Measurements from ENCODE around the gene NR1I3.
A peak's percentile ranks its signal among the peaks of the same experiment; 100 is the strongest.

NR1I3 gene

DNA sequence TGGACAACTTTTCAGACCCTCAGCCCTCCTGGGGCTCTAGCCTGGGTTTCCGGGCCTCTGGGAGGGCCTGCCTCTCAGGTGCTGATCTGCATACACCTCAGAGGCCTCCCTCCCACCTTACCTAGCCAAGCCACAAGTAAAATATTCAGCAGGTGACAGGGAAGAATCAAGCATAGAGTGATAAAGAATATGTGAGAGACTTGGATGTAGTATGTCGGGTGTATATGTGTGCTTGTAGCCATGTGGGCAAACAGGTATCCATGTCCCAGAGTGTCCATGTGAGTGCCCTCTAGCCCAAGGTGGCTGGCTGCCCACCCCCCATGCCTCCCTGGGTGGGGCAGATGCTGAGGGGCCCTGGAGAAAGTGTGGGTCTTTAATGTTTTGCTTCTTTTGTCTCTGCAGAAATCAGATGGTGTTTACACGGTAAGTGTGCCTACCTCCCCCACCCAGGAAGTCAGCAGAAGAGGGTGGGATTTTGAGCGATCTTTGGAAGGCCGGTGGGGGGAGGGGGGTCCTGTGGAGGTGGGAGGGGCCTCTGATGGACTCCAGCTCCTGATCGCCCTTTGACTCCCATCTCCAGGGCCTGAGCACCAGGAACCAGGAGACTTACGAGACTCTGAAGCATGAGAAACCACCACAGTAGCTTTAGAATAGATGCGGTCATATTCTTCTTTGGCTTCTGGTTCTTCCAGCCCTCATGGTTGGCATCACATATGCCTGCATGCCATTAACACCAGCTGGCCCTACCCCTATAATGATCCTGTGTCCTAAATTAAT lies 19.5 kb downstream of the NR1I3 start:
- DNase-seq (ENCODE audit: low spot score), result no peak

- DNase-seq (ENCODE audit: low spot score), result no peak
These were observed 20.2 kb downstream of the NR1I3 start for GRCh38 chr1:161217831-161218230.

- peak; percentile 23 for DNase-seq (ENCODE audit: low spot score)
These were observed 20.9 kb downstream of the NR1I3 start for GRCh38 chr1:161216945-161217712.

GRCh38 chr1:161215076-161215475 lies 22.9 kb downstream of the NR1I3 start, which contains the start of gene FCER1G:
FCER1G (plus strand) TSS chr1:161215295; CDS start chr1:161215322, 27 bp downstream.
- no peak for DNase-seq (ENCODE audit: low spot score)

DNA sequence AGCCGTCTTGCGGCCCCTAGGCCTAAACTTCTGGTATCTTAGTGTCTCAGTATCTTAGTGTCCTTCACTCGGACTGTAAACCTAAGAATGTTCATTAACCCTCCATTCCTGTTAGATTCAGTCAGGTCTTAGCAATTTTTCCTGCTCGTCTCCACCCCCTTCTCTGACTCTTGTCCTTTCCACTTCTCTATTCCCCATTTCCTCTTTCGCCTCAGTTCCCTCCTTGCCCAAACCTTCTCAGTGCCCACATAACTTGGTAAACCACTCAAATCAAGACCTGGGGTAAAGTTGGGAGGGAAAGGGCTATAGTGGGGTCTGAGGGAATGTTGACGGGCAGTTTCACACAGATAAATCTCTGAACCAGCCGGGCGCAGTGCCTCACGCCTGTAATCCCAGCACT lies 23.6 kb downstream of the NR1I3 start:
- no peak for DNase-seq (ENCODE audit: low spot score)

DNA sequence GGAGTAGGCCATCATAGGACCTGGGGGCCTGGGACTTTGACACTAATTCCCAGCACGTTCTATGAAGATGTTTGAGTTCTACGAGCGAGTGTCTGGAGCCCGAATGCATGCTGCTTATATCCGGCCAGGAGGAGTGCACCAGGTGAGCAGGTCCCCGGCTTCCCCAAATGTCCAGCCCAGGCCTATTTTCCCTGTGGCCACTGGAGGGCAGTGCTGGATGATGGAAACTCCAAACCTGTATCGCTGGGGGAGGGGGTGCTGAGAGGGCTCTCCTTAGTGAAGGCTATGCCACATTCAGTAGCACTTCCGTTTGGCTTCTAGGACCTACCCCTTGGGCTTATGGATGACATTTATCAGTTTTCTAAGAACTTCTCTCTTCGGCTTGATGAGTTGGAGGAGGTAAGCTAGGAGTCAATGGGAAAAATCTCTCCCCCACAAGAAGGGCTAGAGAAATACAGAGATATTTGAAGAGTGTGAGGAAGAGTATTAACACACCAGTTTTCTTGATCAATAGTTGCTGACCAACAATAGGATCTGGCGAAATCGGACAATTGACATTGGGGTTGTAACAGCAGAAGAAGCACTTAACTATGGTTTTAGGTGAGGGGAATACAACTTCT lies 28.1 kb downstream of the NR1I3 start:
- DNase-seq (ENCODE audit: low spot score), result peak; percentile 72

GRCh38 chr1:161207173-161207572 lies 30.8 kb downstream of the NR1I3 start:
- no peak for DNase-seq (ENCODE audit: low spot score)

DNA sequence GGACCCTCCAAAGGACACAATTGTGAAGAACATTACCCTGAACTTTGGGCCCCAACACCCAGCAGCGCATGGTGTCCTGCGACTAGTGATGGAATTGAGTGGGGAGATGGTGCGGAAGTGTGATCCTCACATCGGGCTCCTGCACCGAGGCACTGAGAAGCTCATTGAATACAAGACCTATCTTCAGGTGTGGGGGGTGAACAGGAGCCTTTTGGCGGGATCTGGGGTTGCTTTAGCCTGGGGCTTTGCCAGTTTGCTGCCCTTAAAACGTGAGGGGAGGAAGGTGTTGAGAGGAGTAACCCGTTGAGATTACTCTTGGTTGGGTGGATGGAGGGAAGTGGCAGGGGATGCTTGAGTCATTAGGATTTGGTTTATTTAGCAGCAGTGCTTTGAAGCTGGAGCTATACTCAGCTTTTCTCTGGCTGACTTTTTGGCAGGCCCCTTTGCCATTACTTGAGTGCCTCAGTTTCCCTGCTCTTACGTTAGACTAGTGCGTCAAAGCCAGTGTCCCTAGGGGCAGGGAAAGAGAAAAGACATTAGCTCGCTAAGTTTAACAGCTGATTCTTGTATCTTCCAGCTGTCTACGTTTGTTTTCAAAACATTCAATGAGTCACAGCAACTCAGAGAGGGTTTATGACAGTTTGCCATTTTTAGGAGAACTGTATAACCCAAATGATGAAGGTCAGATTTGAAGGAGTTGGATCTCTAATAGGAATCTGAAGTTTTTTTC lies 31.4 kb downstream of the NR1I3 start:
- DNase-seq (ENCODE audit: low spot score), result no peak

- DNase-seq (ENCODE audit: low spot score), result peak; percentile 93
These were observed 35.9 kb downstream of the NR1I3 start, which contains the start of gene NDUFS2 for GRCh38 chr1:161201836-161202712. NDUFS2 (plus strand) TSS chr1:161202367; CDS start chr1:161202386, 19 bp downstream.

DNA sequence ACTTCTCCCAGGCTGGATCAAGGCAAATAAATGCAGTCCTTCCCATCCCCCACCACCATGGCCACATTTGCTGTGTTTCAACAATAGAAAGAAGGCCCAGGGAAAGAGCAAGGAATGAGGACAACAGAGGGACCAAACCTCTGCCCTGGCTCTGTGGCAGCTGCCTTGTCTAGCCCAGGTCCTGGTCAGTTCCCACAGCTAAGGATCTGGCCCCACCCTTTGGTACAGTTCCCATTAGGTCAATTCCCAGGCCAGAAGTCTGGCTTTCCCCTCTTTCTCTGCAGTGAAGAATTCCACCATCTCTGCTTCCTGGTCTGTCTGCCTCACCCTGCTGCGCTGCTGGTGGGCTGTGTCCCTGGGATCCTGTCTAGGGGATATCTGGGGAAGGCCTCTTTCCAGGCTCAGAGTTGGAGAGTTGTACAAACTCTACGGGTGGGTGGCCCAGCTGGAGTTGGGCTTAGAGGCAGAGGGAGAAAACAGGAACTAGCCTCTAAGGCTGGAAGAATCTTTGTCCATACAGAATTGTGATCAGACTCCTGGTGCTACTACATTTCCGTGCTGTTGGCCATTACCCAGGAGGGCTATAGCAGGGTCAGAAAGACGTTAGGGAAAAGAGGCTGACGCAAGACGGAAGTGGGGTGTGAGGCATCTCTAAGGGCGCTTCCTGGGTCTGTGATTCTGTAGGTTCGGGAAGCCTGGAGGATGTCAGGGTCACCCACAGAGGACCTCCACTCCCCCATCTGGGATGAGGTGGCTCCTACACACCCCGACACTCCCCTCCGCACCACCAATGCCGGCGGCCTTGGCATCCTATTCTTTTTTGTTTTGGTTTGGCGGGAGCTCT lies 36.8 kb downstream of the NR1I3 start:
- DNase-seq (ENCODE audit: low spot score), result no peak

DNA sequence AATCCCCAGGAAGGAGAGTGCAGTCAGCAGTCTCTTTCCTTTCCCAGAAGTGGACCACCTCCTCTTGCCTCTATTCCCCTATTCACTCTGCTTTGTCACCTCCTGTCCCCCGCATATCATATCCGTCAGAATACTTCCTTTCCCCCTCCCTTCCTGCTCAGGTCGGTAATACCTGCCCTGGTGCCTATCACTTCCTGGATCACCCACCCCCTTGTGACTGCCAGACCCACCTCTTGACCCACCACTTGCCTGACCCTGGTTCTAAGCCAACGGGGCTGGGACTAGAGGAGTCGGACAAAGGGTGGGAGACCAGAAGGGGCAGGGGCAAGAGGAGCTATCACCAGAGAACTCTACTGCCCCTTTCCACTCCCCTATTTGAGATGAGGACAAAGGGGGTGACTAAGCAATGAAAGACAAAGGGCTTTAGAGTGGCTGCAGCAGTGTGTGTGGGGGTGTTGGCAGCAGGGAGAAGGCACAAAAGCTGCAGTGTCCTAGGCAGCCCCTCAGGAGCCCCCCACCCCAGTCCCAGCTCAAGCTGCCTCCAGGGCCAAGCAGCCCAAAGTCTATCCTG lies 37.5 kb downstream of the NR1I3 start:
- DNase-seq (ENCODE audit: low spot score), result no peak

GRCh38 chr1:161199506-161200139 lies 38.4 kb downstream of the NR1I3 start:
- DNase-seq (ENCODE audit: low spot score), result no peak

- no peak for DNase-seq (ENCODE audit: low spot score)
These were observed 39.0 kb downstream of the NR1I3 start, which contains the start of gene ADAMTS4 for GRCh38 chr1:161198897-161199431. ADAMTS4 (minus strand) TSS chr1:161199054; CDS start chr1:161198627, 427 bp downstream.

DNA sequence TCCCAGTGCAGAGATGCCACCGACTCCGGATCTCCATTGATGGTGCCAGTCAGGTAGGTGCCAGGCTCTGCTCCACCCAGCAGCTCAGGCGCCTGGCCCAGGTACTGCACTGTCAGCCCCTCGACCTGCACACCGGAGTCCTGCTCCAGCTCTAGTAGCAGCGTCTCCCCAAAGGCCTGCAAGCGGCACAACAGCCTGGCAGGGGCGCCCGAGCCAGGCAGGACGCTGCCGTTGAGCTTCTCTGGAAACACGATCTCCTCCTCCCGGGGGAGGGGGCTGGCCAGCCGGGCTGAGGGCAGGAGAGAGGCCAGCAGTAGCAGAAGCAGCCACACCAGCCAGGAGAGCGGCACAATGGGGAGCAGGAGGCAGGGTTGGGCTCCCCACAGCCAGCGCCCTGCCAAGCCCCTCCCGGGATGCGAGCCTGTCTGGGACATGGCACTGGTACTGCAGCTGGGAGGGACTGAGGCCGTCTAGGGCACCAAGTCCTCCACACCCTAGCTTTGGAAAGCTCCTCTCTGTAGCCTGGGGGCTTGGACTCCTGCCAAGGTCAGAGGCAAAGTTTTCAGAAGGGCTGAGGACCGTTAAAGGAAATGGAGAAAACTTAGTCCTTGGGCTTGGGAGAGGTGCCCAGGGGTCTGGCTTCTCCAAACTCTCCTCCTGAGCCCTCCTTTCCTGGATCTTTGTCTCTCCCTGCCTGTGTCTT lies 39.7 kb downstream of the NR1I3 start:
- no peak for DNase-seq (ENCODE audit: low spot score)

DNA sequence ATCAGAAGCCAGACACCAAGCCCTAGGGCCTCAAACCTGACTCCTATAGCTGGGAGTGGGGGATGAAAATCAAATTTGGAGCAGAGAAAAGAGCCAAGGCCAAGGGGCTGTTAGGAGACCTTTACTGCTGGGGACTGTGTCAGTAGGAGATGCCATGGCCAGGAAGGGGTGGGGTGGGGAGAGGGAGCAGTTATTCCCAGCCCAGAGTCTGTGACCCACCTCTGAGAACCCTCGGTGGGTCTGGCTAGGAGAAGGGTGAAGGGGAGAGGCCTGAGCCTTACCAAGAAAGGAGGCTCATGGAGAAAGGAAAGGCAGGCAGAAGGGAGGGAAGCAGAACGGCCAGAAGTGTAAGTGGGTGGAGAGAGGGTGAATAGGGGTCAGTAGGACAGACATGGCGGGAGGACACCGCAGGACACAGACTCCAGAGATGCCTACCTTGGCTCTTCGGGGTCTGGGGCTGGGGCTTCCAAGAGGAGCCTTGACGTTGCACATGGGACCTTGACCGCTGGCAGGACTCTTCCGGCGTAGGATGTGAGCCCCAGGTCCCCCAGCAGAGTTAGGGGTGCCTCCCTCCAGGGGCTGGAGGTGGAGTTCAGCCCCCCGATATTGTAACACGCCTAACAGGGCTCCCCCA lies 40.3 kb downstream of the NR1I3 start:
- DNase-seq (ENCODE audit: low spot score), result no peak

- no peak for DNase-seq (ENCODE audit: low spot score)
These were observed 41.2 kb downstream of the NR1I3 start for GRCh38 chr1:161196521-161197451.

DNA sequence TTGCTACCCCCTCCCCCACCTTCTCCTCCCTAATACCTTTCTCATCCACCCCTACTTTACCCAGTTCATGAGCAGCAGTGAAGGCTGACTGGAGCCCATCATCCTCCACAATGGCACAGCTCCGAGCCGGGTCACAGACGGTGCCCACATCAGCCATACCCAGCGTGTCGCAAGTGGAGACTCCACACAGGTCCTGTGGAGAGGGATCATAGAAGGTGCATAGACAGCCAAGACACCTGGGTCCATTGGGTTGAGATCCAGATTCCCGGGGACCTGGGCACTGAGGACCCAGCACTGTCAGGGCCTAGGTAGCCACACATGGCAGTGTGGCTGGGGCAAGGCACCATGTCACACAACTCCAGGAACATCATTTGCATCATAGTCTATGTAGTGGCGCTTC lies 41.9 kb downstream of the NR1I3 start:
- no peak for DNase-seq (ENCODE audit: low spot score)

Data from germinal center (tissue), 1 donor.